OCI-LY7 (cell line): ENCODE measurements around the gene PCNX3.

Source experiments
- EZH2phosphoT487 ChIP-seq: fragments of 200-600 bp; sonication (generic); IDR thresholded peaks from 2 replicates; pipeline ENCODE4 v1.6.1; 2018; ENCODE audit warnings: low read depth, borderline replicate concordance, mild to moderate bottlenecking, mixed run types, antibody characterized with exemption, low read length, moderate library complexity, mixed read lengths
- TF ChIP-seq, protein P1 (sequence below): fragments of 200-600 bp; sonication (generic); conservative IDR thresholded peaks from 2 replicates; pipeline ENCODE4 v1.5.1; 2014; ENCODE audit warnings: mild to moderate bottlenecking, antibody characterized with exemption, low read length, moderate library complexity, mixed read lengths

DNA sequence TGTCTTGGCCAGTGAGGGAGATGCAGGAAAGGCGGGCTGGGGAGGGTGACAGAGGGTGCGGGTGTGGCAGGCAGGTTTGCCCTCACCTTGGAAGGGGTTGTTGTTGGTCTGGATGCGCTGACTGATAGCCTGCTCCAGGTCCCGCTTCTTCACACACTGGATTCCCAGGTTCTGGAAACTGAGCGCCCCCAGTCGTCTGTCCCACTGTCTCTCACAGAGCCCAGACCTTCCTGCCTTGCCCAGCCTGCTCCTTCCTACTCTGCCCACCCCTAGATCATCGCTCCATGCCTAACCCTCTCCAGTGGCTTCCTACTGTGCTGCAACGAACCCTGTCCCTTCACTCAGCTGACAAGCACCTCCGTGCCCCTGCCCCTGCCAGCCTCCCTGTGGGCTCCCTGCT, 44.5 kb downstream of the PCNX3 start:
- TF ChIP-seq, protein P1, sequence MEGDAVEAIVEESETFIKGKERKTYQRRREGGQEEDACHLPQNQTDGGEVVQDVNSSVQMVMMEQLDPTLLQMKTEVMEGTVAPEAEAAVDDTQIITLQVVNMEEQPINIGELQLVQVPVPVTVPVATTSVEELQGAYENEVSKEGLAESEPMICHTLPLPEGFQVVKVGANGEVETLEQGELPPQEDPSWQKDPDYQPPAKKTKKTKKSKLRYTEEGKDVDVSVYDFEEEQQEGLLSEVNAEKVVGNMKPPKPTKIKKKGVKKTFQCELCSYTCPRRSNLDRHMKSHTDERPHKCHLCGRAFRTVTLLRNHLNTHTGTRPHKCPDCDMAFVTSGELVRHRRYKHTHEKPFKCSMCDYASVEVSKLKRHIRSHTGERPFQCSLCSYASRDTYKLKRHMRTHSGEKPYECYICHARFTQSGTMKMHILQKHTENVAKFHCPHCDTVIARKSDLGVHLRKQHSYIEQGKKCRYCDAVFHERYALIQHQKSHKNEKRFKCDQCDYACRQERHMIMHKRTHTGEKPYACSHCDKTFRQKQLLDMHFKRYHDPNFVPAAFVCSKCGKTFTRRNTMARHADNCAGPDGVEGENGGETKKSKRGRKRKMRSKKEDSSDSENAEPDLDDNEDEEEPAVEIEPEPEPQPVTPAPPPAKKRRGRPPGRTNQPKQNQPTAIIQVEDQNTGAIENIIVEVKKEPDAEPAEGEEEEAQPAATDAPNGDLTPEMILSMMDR, result no peak
- no peak for TF ChIP-seq EZH2phosphoT487
